Sigmoid colon (tissue), 7 donors: ENCODE results near the gene MRPS21. TPM values are rescaled to one million over a fixed set of nuclear protein-coding genes. Genes with fewer than 3 reads are reported as not detected.

Source experiments
- DNase-seq: peaks from one replicate; pipeline ENCODE4 v3.0.0-alpha.2; 2019
- H3K27ac ChIP-seq, 4 donors: fragments of 200-600 bp; sonication (generic); one replicate each; pipeline ENCODE4 v1.5.1; 2016 to 2019; ENCODE audit warnings: mild to moderate bottlenecking in 1 of 4
- H3K27me3 ChIP-seq, 3 donors: fragments of 200-600 bp; sonication (generic); one replicate each; pipeline ENCODE4 v1.5.1; 2019; ENCODE audit warnings: mild to moderate bottlenecking in 1 of 3
- H3K36me3 ChIP-seq, 4 donors: fragments of 200-600 bp; sonication (generic); one replicate each; pipeline ENCODE4 v1.5.1; 2016 to 2019
- H3K4me1 ChIP-seq, 4 donors: fragments of 200-600 bp; sonication (generic); one replicate each; pipeline ENCODE4 v1.5.1; 2017 to 2019
- H3K4me3 ChIP-seq, 4 donors: fragments of 200-600 bp; sonication (generic); one replicate each; pipeline ENCODE4 v1.5.1; 2017 to 2019; ENCODE audit warnings: mild to moderate bottlenecking in 2 of 4, moderate library complexity in 1 of 4
- H3K9me3 ChIP-seq, 4 donors: fragments of 200-600 bp in 3 of 4; sonication (generic) in 3 of 4; one replicate each; pipeline versions ENCODE4 v1.5.1 to v1.6.1; 2013 to 2019
- CTCF ChIP-seq, 4 experiments: fragments of 450-650 bp in 3 of 4; fragments of 200-600 bp in 1 of 4; IDR thresholded peaks; one replicate each; pipeline ENCODE4 v1.5.1; 2016 to 2019; ENCODE audit warnings: antibody characterized with exemption in 4 of 4, mild to moderate bottlenecking in 3 of 4, moderate library complexity in 2 of 4
- EP300 ChIP-seq, 4 donors: sonication (generic); formaldehyde crosslinking; IDR thresholded peaks; one replicate each; pipeline ENCODE4 v1.6.1; 2017; ENCODE audit warnings: antibody characterized with exemption in 4 of 4
- POLR2A ChIP-seq, 2 donors: fragments of 450-650 bp; IDR thresholded peaks; one replicate each; pipeline ENCODE4 v1.6.1; 2016; ENCODE audit warnings: antibody characterized with exemption in 2 of 2, mild to moderate bottlenecking in 2 of 2, moderate library complexity in 2 of 2
- POLR2AphosphoS5 ChIP-seq, 4 donors: sonication (generic); formaldehyde crosslinking; IDR thresholded peaks; one replicate each; pipeline ENCODE4 v1.6.1; 2017; ENCODE audit warnings: antibody characterized with exemption in 4 of 4
- WGBS, 2 donors: extraction: QIAGEN DNeasy Blood & Tissue Kit; methylation state at CpG; one replicate each; pipeline ENCODE4 v1.1.7; 2013; 5-methylcytosine and 5-hydroxymethylcytosine counted together
- intact Hi-C: fragments of 100-400 bp; cut with DNase I; formaldehyde crosslinking; loops from one replicate; pipeline ENCODE4 v1.15.1; 2023
- polyA plus RNA-seq, 3 donors: library from polyadenylated mRNA; stranded (reverse); fragments of 200-250 nt; gene quantifications; one replicate each; pipeline ENCODE4 v1.2.3, GENCODE V29; 2013
- total RNA-seq, 4 donors: library from RNA; depleted of rRNA; stranded (reverse); fragments of >200 nt; gene quantifications; one replicate each; pipeline ENCODE4 v1.1.0, GENCODE V29; 2016
- donor health status: healthy with polysubstance abuse.
- donor health status: Bipolar disorder and iron deficiency.
- donor health status: healthy.

MRPS21 gene
- total RNA-seq (10 to 100 TPM; 36.8 to 68.3 (median 58.4) TPM), polyA plus RNA-seq (10 to 100 TPM; 64.3 to 94.3 (median 71.0) TPM)

DNA sequence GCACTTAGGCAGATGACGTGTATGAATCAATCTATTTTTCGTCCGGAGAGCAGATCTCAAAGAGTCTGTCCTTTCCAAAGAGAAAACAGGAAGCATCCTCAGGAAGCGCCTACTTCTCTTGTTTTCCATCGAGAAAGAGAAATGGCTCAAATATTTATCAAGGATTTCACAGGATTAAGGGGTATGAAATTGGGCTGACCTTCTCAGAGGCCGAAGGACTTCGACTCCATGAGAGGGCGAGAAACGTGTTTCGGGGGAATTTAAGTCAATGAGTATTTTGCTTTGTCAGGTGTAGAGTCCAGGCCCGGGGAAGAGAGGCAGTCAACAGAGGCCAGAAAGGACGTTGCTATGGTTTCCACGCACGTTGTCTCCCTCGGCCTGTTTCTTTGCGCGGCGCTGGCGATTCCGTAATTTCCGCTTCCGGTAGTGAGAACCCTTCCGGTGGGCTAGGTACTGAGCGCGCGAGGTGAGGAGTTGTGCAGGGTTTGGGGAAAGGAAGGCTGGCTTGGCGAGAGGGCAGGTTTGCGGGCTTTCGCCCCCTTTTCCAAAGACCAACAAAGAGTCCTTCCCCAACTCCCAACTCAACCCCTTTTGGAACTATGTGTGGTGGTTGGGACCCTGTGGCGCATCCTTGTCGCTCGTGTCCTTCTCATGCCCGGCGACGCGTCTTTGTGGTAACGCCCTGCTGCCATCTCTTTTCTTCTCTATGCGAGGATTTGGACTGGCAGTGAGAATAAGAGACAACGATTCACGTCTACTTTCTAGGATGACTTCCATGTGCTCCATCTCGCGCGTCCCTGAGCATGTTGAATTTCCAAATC is at the start of gene MRPS21:
Gene MRPS21, plus strand, starts transcription at position 429 of the 821 bp plus-strand sequence. CDS start 506 bp downstream, outside the sequence.
- H3K27ac ChIP-seq = peak within 1 kb of the TSS; percentile 79 to 84 (median 82)
- peak; percentile 96 for DNase-seq
- H3K9me3 ChIP-seq = no peaks in the 10 kb centered on the region
- 7 to 16% methylated on average over 43 of the region's 43 CpGs for WGBS, 2 donors
- H3K36me3 ChIP-seq = peaks cover 0 to 38% (median 5%) of the 10 kb centered on the region in 4 donors
- intact Hi-C loops = loop anchor here (1.0 kb wide), 1 partner anchor 71 kb away; the partner anchor contains the start of gene RPRD2
- peaks cover 0 to 16% (median 10%) of the 10 kb centered on the region in 4 donors for H3K4me1 ChIP-seq
- H3K27me3 ChIP-seq = no peaks in the 10 kb centered on the region
- peak; percentile 68 for TF ChIP-seq POLR2A (IDR thresholded peaks at IDR 0.05)
- no peak for TF ChIP-seq CTCF (IDR thresholded peaks at IDR 0.05)
- TF ChIP-seq EP300 (IDR thresholded peaks at IDR 0.05) = peak in 1 of 4 donors; percentile 39
- TF ChIP-seq POLR2AphosphoS5 (IDR thresholded peaks at IDR 0.05) = peak; percentile 88 to 94 (median 90)
- peak within 1 kb of the TSS; percentile 52 to 72 (median 71) for H3K4me3 ChIP-seq

- no peaks in the 10 kb centered on the region for H3K4me1 ChIP-seq
- WGBS, 2 donors = 81 to 90% methylated on average over 2 of the region's 2 CpGs
- intact Hi-C loops = loop anchor here (10.0 kb wide), 1 partner anchor 285 kb away; no protein-coding TSS in a partner anchor
- H3K27me3 ChIP-seq = no peaks in the 10 kb centered on the region
- no peak overlapping the region for H3K4me3 ChIP-seq
- no peaks in the 10 kb centered on the region for H3K9me3 ChIP-seq
- H3K27ac ChIP-seq = no peak overlapping the region
- no peak for DNase-seq
- TF ChIP-seq CTCF (IDR thresholded peaks at IDR 0.05) (no peak), POLR2A (IDR thresholded peaks at IDR 0.05) (no peak), EP300 (IDR thresholded peaks at IDR 0.05) (no peak), POLR2AphosphoS5 (IDR thresholded peaks at IDR 0.05) (no peak)
- no peaks in the 10 kb centered on the region for H3K36me3 ChIP-seq
Measured at GRCh38 chr1:150249936-150250335, 43.7 kb upstream of the MRPS21 start.

- Histone ChIP-seq H3K4me1 (peaks cover 0 to 42% (median 14%) of the 10 kb centered on the region in 4 donors), H3K9me3 (no peaks in the 10 kb centered on the region), H3K27me3 (peaks cover 0 to 14% (median 0%) of the 10 kb centered on the region in 3 donors), H3K36me3 (no peaks in the 10 kb centered on the region), H3K27ac (peak overlapping the region; percentile 73 to 84 (median 78)), H3K4me3 (peak overlapping the region in 2 of 4 donors; percentile 3 to 28)
- intact Hi-C loops = loop anchor here (1.0 to 5.0 kb wide), 2 partner anchors 25 to 66 kb away; partner anchors contain the start of gene PRPF3
- WGBS, 2 donors = 0 to 3% methylated on average over 1 of the region's 1 CpG
- TF ChIP-seq POLR2AphosphoS5 (IDR thresholded peaks at IDR 0.05) = no peak
- no peak for TF ChIP-seq CTCF (IDR thresholded peaks at IDR 0.05)
- TF ChIP-seq POLR2A (IDR thresholded peaks at IDR 0.05) = no peak
- TF ChIP-seq EP300 (IDR thresholded peaks at IDR 0.05) = no peak
- DNase-seq = no peak
Measured at GRCh38 chr1:150256198-150256553, 37.5 kb upstream of the MRPS21 start.

GRCh38 chr1:150256554-150257341 is 36.9 kb upstream of the MRPS21 start:
- Histone ChIP-seq H3K27ac (peak overlapping the region; percentile 73 to 84 (median 78)), H3K9me3 (no peaks in the 10 kb centered on the region), H3K4me1 (peaks cover 0 to 42% (median 14%) of the 10 kb centered on the region in 4 donors), H3K36me3 (no peaks in the 10 kb centered on the region), H3K27me3 (peaks cover 0 to 14% (median 0%) of the 10 kb centered on the region in 3 donors), H3K4me3 (peak overlapping the region in 1 of 4 donors; percentile 28)
- WGBS, 2 donors = 31 to 57% methylated on average over 14 of the region's 14 CpGs
- intact Hi-C loops = loop anchor here (1.0 to 5.0 kb wide), 2 partner anchors 25 to 66 kb away; partner anchors contain the start of gene PRPF3
- no peak for TF ChIP-seq POLR2A (IDR thresholded peaks at IDR 0.05)
- TF ChIP-seq CTCF (IDR thresholded peaks at IDR 0.05) = no peak
- peak; percentile 59 for DNase-seq
